ENCODE measurements around the gene VANGL2.

VANGL2 gene

GRCh38 chr1:160465123-160465522 is 64.8 kb downstream of the VANGL2 start:
- no peak for DNase-seq

GRCh38 chr1:160466961-160467360 is 66.6 kb downstream of the VANGL2 start:
- no peak for DNase-seq

DNA sequence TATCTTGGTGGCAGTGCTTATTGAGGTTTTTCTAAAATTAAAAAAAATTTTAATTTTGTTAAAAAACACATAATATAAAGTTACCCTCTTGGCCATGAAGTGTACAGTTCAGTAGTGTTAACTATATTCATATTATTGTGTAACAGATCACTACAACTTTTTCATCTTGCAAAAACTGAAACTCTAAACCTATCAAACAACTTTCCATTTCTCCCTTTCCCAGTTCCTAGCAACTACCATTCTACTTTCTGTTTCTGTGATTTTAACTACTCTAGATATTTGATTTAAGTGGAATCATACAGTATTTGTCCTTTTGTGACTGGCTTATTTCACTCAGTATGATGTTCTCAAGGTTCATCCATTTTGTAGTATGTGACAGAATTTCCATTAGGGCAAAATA is 67.2 kb downstream of the VANGL2 start:
- DNase-seq, result no peak

DNA sequence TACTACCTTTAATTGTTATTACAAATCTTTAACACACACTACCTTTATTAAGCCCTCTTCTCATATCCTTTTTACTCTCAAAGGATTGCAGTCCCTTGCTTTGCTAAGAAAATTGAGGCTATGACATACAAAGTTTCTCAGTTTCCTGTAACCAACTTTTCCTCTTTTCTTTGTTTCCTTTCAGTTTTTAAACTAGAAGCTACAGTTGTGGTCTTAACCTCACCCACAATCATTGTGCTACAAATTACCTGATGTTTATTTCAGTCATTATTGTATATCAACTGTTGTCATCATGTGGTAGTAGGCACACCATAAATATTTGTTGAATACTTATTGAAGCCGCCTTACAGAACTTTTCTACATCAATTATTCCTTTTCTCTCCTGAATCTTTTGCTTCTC is 70.9 kb downstream of the VANGL2 start:
- no peak for DNase-seq

GRCh38 chr1:160472112-160472511 is 71.7 kb downstream of the VANGL2 start:
- no peak for DNase-seq

DNA sequence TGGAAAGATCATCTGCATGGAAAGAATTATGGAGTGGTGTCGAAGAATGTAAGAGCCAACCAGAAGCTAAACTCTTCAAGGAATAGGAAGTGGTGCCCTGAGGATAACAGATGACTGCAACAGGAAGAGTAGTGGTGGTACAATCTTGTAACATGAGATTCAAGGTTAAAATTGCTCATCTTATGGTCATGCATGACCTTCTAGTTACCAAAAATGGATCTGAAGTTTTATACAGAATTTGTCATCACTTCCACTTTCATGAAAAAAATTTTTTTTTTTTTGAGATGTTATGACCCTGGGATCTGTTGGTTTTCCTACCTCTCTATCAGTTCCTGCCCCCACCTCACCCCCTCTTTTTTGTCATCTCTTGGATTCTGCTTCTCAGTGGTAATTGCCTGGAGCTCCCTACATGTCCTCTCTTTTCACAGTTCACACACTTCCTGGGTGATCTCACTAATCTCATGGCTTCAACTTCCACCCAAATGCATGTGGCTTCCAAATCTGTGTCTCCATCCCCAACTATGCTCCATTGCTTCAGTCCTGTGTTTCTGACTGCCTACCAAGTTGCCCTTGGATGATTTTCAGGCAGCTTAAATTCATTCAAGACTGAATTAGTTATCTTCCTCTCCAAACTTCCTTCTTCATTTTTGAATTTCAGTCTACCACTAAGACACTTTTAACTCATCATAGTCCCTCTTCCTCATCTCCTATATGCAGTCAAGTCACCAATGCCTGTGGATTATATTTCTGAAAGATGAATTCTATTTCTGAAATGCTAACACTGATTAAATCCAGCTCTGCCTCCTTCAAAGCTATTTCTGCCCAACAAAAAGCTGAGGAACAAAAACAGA is 74.3 kb downstream of the VANGL2 start:
- DNase-seq, result no peak

All from NCI-H748 treated with DMSO at 0.1 percent for 48 hours (cell line).